Endodermal cell (in vitro differentiated cells): ENCODE data around the gene TPRN. TPM values are rescaled to one million over a fixed set of nuclear protein-coding genes. Genes with fewer than 3 reads are reported as not detected.
A peak's percentile ranks its signal among the peaks of the same experiment; 100 is the strongest.

Source experiments
- DNase-seq: peaks from one replicate; pipeline ENCODE4 v3.0.0-alpha.2; 2017
- H3K27ac ChIP-seq: 2 replicates; pipeline ENCODE4 v1.5.1; 2013; ENCODE audit warnings: mild to moderate bottlenecking, low read depth, low read length, moderate library complexity
- H3K27me3 ChIP-seq: 2 replicates; pipeline ENCODE4 v1.6.1; 2013; ENCODE audit warnings: mild to moderate bottlenecking, low read length, moderate library complexity; ENCODE audit not compliant: insufficient read depth, control insufficient read depth, poor library complexity, severe bottlenecking
- H3K36me3 ChIP-seq: 2 replicates; pipeline ENCODE4 v1.7.0; 2013; ENCODE audit warnings: mild to moderate bottlenecking, low read length, moderate library complexity; ENCODE audit not compliant: control insufficient read depth, insufficient read depth
- H3K4me1 ChIP-seq: one replicate; pipeline ENCODE4 v1.7.0; 2013; ENCODE audit warnings: low read length; ENCODE audit not compliant: control insufficient read depth, insufficient read depth
- H3K4me3 ChIP-seq: 2 replicates; pipeline ENCODE4 v1.5.1; 2013; ENCODE audit warnings: mild to moderate bottlenecking, low read length, moderate library complexity
- H3K9ac ChIP-seq: 2 replicates; pipeline ENCODE4 v1.6.1; 2013; ENCODE audit warnings: mild to moderate bottlenecking, low read length, moderate library complexity; ENCODE audit not compliant: poor library complexity, severe bottlenecking; ENCODE audit errors: extremely low read depth
- H3K9me3 ChIP-seq: 2 replicates; pipeline ENCODE4 v1.6.1; 2013; ENCODE audit warnings: mild to moderate bottlenecking, low read length, moderate library complexity; ENCODE audit not compliant: control insufficient read depth
- H3K27ac Mint-ChIP-seq: 2 replicates; pipeline ENCODE4 v1.8.0; 2020; ENCODE audit warnings: mixed read lengths
- H3K27me3 Mint-ChIP-seq: 2 replicates; pipeline ENCODE4 v1.8.0; 2021; ENCODE audit warnings: mild to moderate bottlenecking, mixed read lengths; ENCODE audit not compliant: insufficient read depth
- H3K36me3 Mint-ChIP-seq: 2 replicates; pipeline ENCODE4 v1.8.0; 2020; ENCODE audit warnings: low read depth, mixed read lengths
- H3K4me1 Mint-ChIP-seq: 2 replicates; pipeline ENCODE4 v1.8.0; 2020; ENCODE audit warnings: mixed read lengths
- H3K4me3 Mint-ChIP-seq: 2 replicates; pipeline ENCODE4 v1.8.0; 2020; ENCODE audit warnings: mild to moderate bottlenecking, moderate library complexity, mixed read lengths
- H3K9me3 Mint-ChIP-seq: 2 replicates; pipeline ENCODE4 v1.8.0; 2020; ENCODE audit warnings: mild to moderate bottlenecking, mixed read lengths
- WGBS, 2 experiments: methylation state at CpG; one replicate each; pipeline versions ENCODE4 v1.1.5 to v1.1.7; 2013; ENCODE audit warnings: missing lambda C conversion rate in 2 of 2, mixed read lengths in 1 of 2; ENCODE audit not compliant: insufficient coverage in 1 of 2, insufficient read length in 1 of 2; 5-methylcytosine and 5-hydroxymethylcytosine counted together
- total RNA-seq, 2 donors: library from RNA; stranded (reverse); fragmentation: NEBNext Ultra II Directional in 1 of 2; extraction: Animal tissue kit (Norgen Biotek cat#: 25700) in 1 of 2; gene quantifications; 2 replicates in 1 of 2; 3 replicates in 1 of 2; pipeline ENCODE4 v1.2.1, GENCODE V29; 2021
- TF ChIP-seq, protein P1 (sequence below): fragments of 200-600 bp; sonication (generic); conservative IDR thresholded peaks from 2 replicates; pipeline ENCODE4 v1.5.0; 2021; ENCODE audit warnings: antibody characterized with exemption, mild to moderate bottlenecking

TPRN gene
- total RNA-seq, 2 donors from 2014 or later: 19.0 to 23.9 TPM

DNA sequence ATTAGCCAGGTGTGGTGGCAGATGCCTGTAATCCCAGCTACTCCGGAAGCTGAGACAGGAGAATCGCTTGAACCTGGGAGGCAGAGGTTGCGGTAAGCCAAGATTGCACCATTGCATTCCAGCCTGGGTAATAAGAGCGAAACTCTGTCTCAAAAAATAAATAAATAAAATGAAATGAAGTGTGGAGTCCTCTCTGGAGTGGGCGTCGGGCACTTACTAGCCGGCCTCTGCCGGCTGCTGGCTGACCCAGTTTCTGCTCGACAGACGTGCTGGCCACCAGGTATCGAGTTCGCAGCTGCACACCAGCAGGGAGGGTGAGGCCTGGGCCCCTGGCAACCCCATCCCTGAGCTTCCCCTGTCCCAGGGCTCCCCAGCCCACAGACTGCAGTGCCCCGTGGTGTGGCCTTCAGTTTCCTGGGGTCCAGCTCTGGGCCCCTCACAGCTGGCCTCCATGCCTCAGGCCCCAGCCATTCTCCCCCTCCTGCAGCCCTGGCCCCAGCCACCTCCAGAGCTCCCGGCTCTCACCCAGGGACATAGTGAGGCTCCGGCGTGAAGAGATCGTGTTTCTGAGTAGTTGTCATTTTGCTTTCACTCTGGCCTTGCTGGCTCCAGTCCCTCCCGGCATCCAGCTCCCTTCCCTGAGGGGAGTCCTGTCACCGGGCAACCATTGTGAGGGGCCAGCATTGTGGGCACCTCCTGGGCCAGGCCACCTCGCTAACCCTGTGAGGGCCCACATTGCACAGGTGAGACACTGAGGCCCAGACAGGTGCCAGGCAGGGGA, 46.8 kb upstream of the TPRN start:
- no peak overlapping the region for H3K27ac Mint-ChIP-seq
- no peaks in the 10 kb centered on the region for H3K9me3 ChIP-seq
- H3K9ac ChIP-seq: no peak overlapping the region
- TF ChIP-seq, protein P1, sequence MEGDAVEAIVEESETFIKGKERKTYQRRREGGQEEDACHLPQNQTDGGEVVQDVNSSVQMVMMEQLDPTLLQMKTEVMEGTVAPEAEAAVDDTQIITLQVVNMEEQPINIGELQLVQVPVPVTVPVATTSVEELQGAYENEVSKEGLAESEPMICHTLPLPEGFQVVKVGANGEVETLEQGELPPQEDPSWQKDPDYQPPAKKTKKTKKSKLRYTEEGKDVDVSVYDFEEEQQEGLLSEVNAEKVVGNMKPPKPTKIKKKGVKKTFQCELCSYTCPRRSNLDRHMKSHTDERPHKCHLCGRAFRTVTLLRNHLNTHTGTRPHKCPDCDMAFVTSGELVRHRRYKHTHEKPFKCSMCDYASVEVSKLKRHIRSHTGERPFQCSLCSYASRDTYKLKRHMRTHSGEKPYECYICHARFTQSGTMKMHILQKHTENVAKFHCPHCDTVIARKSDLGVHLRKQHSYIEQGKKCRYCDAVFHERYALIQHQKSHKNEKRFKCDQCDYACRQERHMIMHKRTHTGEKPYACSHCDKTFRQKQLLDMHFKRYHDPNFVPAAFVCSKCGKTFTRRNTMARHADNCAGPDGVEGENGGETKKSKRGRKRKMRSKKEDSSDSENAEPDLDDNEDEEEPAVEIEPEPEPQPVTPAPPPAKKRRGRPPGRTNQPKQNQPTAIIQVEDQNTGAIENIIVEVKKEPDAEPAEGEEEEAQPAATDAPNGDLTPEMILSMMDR: no peak
- H3K27me3 Mint-ChIP-seq: peaks cover 4% of the 10 kb centered on the region
- peaks cover 16% of the 10 kb centered on the region for H3K36me3 Mint-ChIP-seq
- H3K27ac ChIP-seq: no peak overlapping the region
- no peak for DNase-seq
- peaks cover 17% of the 10 kb centered on the region for H3K36me3 ChIP-seq
- WGBS, 2 experiments: 74 to 80% methylated on average over 13 to 20 of the region's 20 CpGs
- peaks cover 18% of the 10 kb centered on the region for H3K4me1 ChIP-seq
- no peak overlapping the region for H3K4me3 ChIP-seq
- H3K4me3 Mint-ChIP-seq: no peak overlapping the region
- H3K4me1 Mint-ChIP-seq: peaks cover 44% of the 10 kb centered on the region
- H3K27me3 ChIP-seq: no peaks in the 10 kb centered on the region
- no peaks in the 10 kb centered on the region for H3K9me3 Mint-ChIP-seq

DNA sequence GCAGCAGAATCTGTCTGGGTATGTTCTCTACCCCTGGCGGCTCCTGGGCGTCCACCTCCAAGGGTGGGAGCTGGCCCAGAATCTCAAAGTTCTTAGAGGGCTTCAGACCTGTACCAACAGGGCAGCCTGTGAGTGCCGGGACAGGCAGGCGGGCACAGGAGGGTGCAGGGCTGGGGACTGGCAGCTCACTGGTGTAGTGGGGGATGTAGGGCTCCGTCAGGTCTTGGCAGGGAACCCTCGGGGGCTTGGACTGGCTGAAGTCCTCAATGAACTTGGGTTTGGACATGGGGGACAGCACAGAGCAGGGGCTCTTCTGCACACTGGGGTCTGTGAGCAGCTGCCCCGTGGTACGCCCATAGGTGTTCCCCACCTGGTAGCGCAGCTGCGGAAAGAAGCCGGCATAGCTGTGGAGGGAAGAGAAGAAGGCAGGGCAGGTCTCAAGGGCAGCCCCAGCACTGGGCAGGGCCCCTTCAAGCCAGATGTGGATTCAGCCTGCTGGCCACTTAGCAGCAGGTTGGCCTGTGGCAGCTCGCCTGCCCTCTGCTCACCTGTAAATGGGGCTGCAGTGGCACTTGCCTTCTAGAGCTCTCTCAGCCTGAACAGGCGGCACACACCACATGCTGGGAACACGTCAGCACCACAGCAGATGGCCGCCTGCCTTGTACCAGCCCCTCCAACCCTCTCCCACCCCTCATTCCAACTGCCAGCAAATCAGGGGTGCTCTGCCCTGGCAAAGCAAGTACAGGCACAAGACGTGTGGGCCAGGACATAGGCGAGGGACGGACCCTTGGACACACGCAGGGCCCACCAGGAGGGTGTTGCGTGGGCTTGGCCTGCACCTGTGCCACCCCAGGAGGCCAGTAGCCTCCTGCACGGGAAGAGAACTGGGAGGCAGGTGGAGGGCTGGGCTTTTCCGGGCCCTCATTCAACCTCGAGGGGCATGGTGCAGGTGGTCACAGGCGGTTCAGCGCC, 45.2 kb upstream of the TPRN start:
- no peak overlapping the region for H3K4me3 Mint-ChIP-seq
- peaks cover 4% of the 10 kb centered on the region for H3K27me3 Mint-ChIP-seq
- DNase-seq: peak; percentile 55
- H3K4me1 Mint-ChIP-seq: peaks cover 43% of the 10 kb centered on the region
- Histone ChIP-seq H3K9ac (no peak overlapping the region), H3K4me1 (peaks cover 14% of the 10 kb centered on the region), H3K4me3 (no peak overlapping the region), H3K27ac (no peak overlapping the region), H3K27me3 (no peaks in the 10 kb centered on the region), H3K36me3 (peaks cover 22% of the 10 kb centered on the region), H3K9me3 (no peaks in the 10 kb centered on the region)
- peaks cover 19% of the 10 kb centered on the region for H3K36me3 Mint-ChIP-seq
- TF ChIP-seq, protein P1: no peak
- no peaks in the 10 kb centered on the region for H3K9me3 Mint-ChIP-seq
- 91 to 98% methylated on average over 13 to 25 of the region's 25 CpGs for WGBS, 2 experiments
- H3K27ac Mint-ChIP-seq: no peak overlapping the region
